ENCODE results near the gene NANOGP8. TPM values are rescaled to one million over a fixed set of nuclear protein-coding genes. Genes with fewer than 3 reads are reported as not detected.

The NANOGP8 gene
- total and polyA plus RNA-seq, 7 experiments from 2014 or later, result not detected

GRCh38 chr15:35111861-35112260 lies 26.8 kb upstream of the NANOGP8 start:
- H3K4me3 Mint-ChIP-seq, result no peak overlapping the region
- ChIA-PET CTCF (no interaction called here), POLR2A (no interaction called here)
- H3K9me3 Mint-ChIP-seq, result no peaks in the 10 kb centered on the region
- ATAC-seq, result no peak
- H3K27ac ChIP-seq (ENCODE audit: low read depth, low read length), result no peak overlapping the region
- H3K4me1 ChIP-seq (ENCODE audit: control insufficient read depth in 2 of 2, insufficient read depth in 2 of 2, low read length in 2 of 2), result no peaks in the 10 kb centered on the region
- H3K27me3 ChIP-seq (ENCODE audit: control insufficient read depth in 2 of 2, insufficient read depth in 2 of 2, low read length in 2 of 2), result no peaks in the 10 kb centered on the region
- peaks cover 0 to 3% (median 0%) of the 10 kb centered on the region in 5 donors for H3K27me3 Mint-ChIP-seq
- no peak for DNase-seq
- H3K36me3 Mint-ChIP-seq, result no peaks in the 10 kb centered on the region
- H3K4me1 Mint-ChIP-seq, result no peaks in the 10 kb centered on the region
- intact Hi-C loops (cut with micrococcal nuclease), result no loop called here
- H3K36me3 ChIP-seq (ENCODE audit: control insufficient read depth in 2 of 3, insufficient read depth in 3 of 3, low read length in 3 of 3), result no peaks in the 10 kb centered on the region
- no peak overlapping the region for H3K27ac Mint-ChIP-seq
- no peaks in the 10 kb centered on the region for H3K9me3 ChIP-seq (ENCODE audit: control insufficient read depth in 2 of 3, low read length in 3 of 3)
- no peak overlapping the region for H3K4me3 ChIP-seq (ENCODE audit: low read length)

GRCh38 chr15:35108453-35108852 lies 23.4 kb upstream of the NANOGP8 start:
- intact Hi-C loops (cut with micrococcal nuclease), result no loop called here
- Histone ChIP-seq H3K27ac (ENCODE audit: low read depth, low read length) (no peak overlapping the region), H3K9me3 (ENCODE audit: control insufficient read depth in 2 of 3, low read length in 3 of 3) (no peaks in the 10 kb centered on the region), H3K27me3 (ENCODE audit: control insufficient read depth in 2 of 2, insufficient read depth in 2 of 2, low read length in 2 of 2) (no peaks in the 10 kb centered on the region), H3K36me3 (ENCODE audit: control insufficient read depth in 2 of 3, insufficient read depth in 3 of 3, low read length in 3 of 3) (no peaks in the 10 kb centered on the region), H3K4me1 (ENCODE audit: control insufficient read depth in 2 of 2, insufficient read depth in 2 of 2, low read length in 2 of 2) (no peaks in the 10 kb centered on the region), H3K4me3 (ENCODE audit: low read length) (no peak overlapping the region)
- ChIA-PET POLR2A (no interaction called here), CTCF (no interaction called here)
- Mint-ChIP-seq H3K4me3 (no peak overlapping the region), H3K9me3 (no peaks in the 10 kb centered on the region), H3K27me3 (peaks cover 0 to 3% (median 0%) of the 10 kb centered on the region in 5 donors), H3K36me3 (no peaks in the 10 kb centered on the region), H3K4me1 (no peaks in the 10 kb centered on the region), H3K27ac (no peak overlapping the region)
- no peak for ATAC-seq
- DNase-seq, result no peak

GRCh38 chr15:35107561-35107960 lies 22.5 kb upstream of the NANOGP8 start:
- Mint-ChIP-seq H3K27me3 (no peaks in the 10 kb centered on the region), H3K4me3 (no peak overlapping the region), H3K27ac (no peak overlapping the region), H3K4me1 (no peaks in the 10 kb centered on the region), H3K9me3 (no peaks in the 10 kb centered on the region), H3K36me3 (no peaks in the 10 kb centered on the region)
- no peaks in the 10 kb centered on the region for H3K4me1 ChIP-seq (ENCODE audit: control insufficient read depth in 2 of 2, insufficient read depth in 2 of 2, low read length in 2 of 2)
- POLR2A ChIA-PET, result no interaction called here
- CTCF ChIA-PET, result no interaction called here
- H3K27ac ChIP-seq (ENCODE audit: low read depth, low read length), result no peak overlapping the region
- intact Hi-C loops (cut with micrococcal nuclease), result no loop called here
- DNase-seq (no peak), ATAC-seq (no peak)
- H3K36me3 ChIP-seq (ENCODE audit: control insufficient read depth in 2 of 3, insufficient read depth in 3 of 3, low read length in 3 of 3), result no peaks in the 10 kb centered on the region
- H3K9me3 ChIP-seq (ENCODE audit: control insufficient read depth in 2 of 3, low read length in 3 of 3), result no peaks in the 10 kb centered on the region
- H3K4me3 ChIP-seq (ENCODE audit: low read length), result no peak overlapping the region
- H3K27me3 ChIP-seq (ENCODE audit: control insufficient read depth in 2 of 2, insufficient read depth in 2 of 2, low read length in 2 of 2), result no peaks in the 10 kb centered on the region

- Mint-ChIP-seq H3K4me3 (no peak overlapping the region), H3K27ac (no peak overlapping the region), H3K9me3 (no peaks in the 10 kb centered on the region), H3K27me3 (no peaks in the 10 kb centered on the region), H3K4me1 (no peaks in the 10 kb centered on the region), H3K36me3 (no peaks in the 10 kb centered on the region)
- DNase-seq, result no peak
- ChIA-PET CTCF (no interaction called here), POLR2A (no interaction called here)
- Histone ChIP-seq H3K4me3 (ENCODE audit: low read length) (no peak overlapping the region), H3K9me3 (ENCODE audit: control insufficient read depth in 2 of 3, low read length in 3 of 3) (no peaks in the 10 kb centered on the region), H3K27ac (ENCODE audit: low read depth, low read length) (no peak overlapping the region), H3K27me3 (ENCODE audit: control insufficient read depth in 2 of 2, insufficient read depth in 2 of 2, low read length in 2 of 2) (no peaks in the 10 kb centered on the region), H3K4me1 (ENCODE audit: control insufficient read depth in 2 of 2, insufficient read depth in 2 of 2, low read length in 2 of 2) (no peaks in the 10 kb centered on the region), H3K36me3 (ENCODE audit: control insufficient read depth in 2 of 3, insufficient read depth in 3 of 3, low read length in 3 of 3) (no peaks in the 10 kb centered on the region)
- no peak for ATAC-seq
- intact Hi-C loops (cut with micrococcal nuclease), result no loop called here
Observed at GRCh38 chr15:35107122-35107521, 22.0 kb upstream of the NANOGP8 start.

DNA sequence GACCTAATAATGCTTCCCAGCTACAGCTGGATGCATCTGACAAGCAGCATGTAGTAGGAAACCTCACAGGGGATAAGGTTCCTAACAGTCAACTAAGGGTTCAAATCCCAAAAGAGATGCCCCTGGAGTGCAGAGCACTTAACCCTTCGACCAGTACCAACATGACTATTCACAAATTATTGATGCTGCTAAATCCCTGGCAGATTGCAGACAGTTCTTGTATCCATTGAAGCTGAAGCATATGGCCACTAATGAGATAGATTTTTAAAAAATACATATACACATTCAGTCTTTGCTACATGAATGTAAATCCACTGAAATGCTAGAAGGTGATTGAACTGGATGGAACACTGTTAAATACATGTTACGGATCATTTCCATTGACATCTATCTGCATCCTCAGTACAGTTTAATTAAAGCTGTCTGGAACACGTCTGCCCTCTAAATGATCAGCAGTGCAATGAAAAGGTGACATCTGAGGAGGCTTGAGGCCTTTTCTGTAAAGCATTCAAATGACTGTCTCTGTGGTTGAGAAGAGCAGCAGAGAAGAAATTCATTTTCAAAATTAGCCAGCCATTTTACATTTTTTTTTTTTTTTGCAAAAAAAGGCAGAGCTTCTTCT lies 19.5 kb upstream of the NANOGP8 start:
- POLR2A ChIA-PET, result no interaction called here

GRCh38 chr15:35102186-35102585 lies 17.1 kb upstream of the NANOGP8 start:
- no peak overlapping the region for H3K27ac Mint-ChIP-seq
- ChIA-PET CTCF (no interaction called here), POLR2A (no interaction called here)
- no peaks in the 10 kb centered on the region for H3K36me3 ChIP-seq (ENCODE audit: control insufficient read depth in 2 of 3, insufficient read depth in 3 of 3, low read length in 3 of 3)
- H3K4me3 ChIP-seq (ENCODE audit: low read length), result no peak overlapping the region
- no peaks in the 10 kb centered on the region for H3K4me1 Mint-ChIP-seq
- no peaks in the 10 kb centered on the region for H3K36me3 Mint-ChIP-seq
- H3K9me3 ChIP-seq (ENCODE audit: control insufficient read depth in 2 of 3, low read length in 3 of 3), result no peaks in the 10 kb centered on the region
- DNase-seq (no peak), ATAC-seq (no peak)
- H3K4me3 Mint-ChIP-seq, result no peak overlapping the region
- no peak overlapping the region for H3K27ac ChIP-seq (ENCODE audit: low read depth, low read length)
- no peaks in the 10 kb centered on the region for H3K27me3 ChIP-seq (ENCODE audit: control insufficient read depth in 2 of 2, insufficient read depth in 2 of 2, low read length in 2 of 2)
- H3K4me1 ChIP-seq (ENCODE audit: control insufficient read depth in 2 of 2, insufficient read depth in 2 of 2, low read length in 2 of 2), result no peaks in the 10 kb centered on the region
- peaks cover 0 to 2% (median 0%) of the 10 kb centered on the region in 11 donors for H3K9me3 Mint-ChIP-seq
- no peaks in the 10 kb centered on the region for H3K27me3 Mint-ChIP-seq
- intact Hi-C loops (cut with micrococcal nuclease), result no loop called here

More for the DNA sequence above, 19.5 kb upstream of the NANOGP8 start:
- Histone ChIP-seq H3K9me3 (ENCODE audit: control insufficient read depth in 2 of 3, low read length in 3 of 3) (no peaks in the 10 kb centered on the region), H3K36me3 (ENCODE audit: control insufficient read depth in 2 of 3, insufficient read depth in 3 of 3, low read length in 3 of 3) (no peaks in the 10 kb centered on the region), H3K27ac (ENCODE audit: low read depth, low read length) (no peak overlapping the region), H3K4me1 (ENCODE audit: control insufficient read depth in 2 of 2, insufficient read depth in 2 of 2, low read length in 2 of 2) (no peaks in the 10 kb centered on the region), H3K4me3 (ENCODE audit: low read length) (no peak overlapping the region), H3K27me3 (ENCODE audit: control insufficient read depth in 2 of 2, insufficient read depth in 2 of 2, low read length in 2 of 2) (no peaks in the 10 kb centered on the region)
- H3K4me3 Mint-ChIP-seq, result no peak overlapping the region
- ATAC-seq, result no peak
- CTCF ChIA-PET, result no interaction called here
- no peaks in the 10 kb centered on the region for H3K4me1 Mint-ChIP-seq
- no peaks in the 10 kb centered on the region for H3K36me3 Mint-ChIP-seq
- H3K27me3 Mint-ChIP-seq, result no peaks in the 10 kb centered on the region
- H3K9me3 Mint-ChIP-seq, result no peaks in the 10 kb centered on the region
- no peak overlapping the region for H3K27ac Mint-ChIP-seq
- no peak for DNase-seq
- intact Hi-C loops (cut with micrococcal nuclease), result no loop called here

DNA sequence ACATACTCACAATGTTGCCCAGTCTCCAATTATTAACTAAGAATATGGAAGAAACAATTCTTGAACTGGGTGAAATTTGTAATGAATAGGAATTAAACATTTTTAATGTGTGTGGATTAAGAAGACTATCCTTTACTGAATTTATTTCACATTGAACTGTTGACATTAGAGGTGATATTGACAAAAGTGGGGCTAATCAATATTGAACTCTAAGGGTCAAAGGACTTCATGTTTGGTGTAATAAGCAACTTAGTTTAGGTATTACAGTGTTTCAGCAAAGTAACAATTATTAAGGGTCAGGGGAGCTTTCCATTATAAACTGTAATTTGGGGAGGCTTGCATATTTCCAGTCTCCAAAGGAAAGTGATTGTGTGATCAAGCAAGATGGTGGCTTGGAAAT lies 16.2 kb upstream of the NANOGP8 start:
- H3K4me3 Mint-ChIP-seq, result no peak overlapping the region
- ChIA-PET POLR2A (no interaction called here), CTCF (interaction anchor here (0.7 kb wide), 1 partner anchor 343 kb away, joined by 3 read pairs; no protein-coding TSS in a partner anchor)
- no peaks in the 10 kb centered on the region for H3K36me3 Mint-ChIP-seq
- no peak for DNase-seq
- no peaks in the 10 kb centered on the region for H3K4me1 ChIP-seq (ENCODE audit: control insufficient read depth in 2 of 2, insufficient read depth in 2 of 2, low read length in 2 of 2)
- H3K36me3 ChIP-seq (ENCODE audit: control insufficient read depth in 2 of 3, insufficient read depth in 3 of 3, low read length in 3 of 3), result no peaks in the 10 kb centered on the region
- H3K27me3 Mint-ChIP-seq, result no peaks in the 10 kb centered on the region
- ATAC-seq, result no peak
- H3K27ac ChIP-seq (ENCODE audit: low read depth, low read length), result no peak overlapping the region
- no peaks in the 10 kb centered on the region for H3K27me3 ChIP-seq (ENCODE audit: control insufficient read depth in 2 of 2, insufficient read depth in 2 of 2, low read length in 2 of 2)
- H3K4me3 ChIP-seq (ENCODE audit: low read length), result no peak overlapping the region
- H3K9me3 Mint-ChIP-seq, result peaks cover 0 to 2% (median 0%) of the 10 kb centered on the region in 11 donors
- intact Hi-C loops (cut with micrococcal nuclease), result no loop called here
- no peaks in the 10 kb centered on the region for H3K9me3 ChIP-seq (ENCODE audit: control insufficient read depth in 2 of 3, low read length in 3 of 3)
- no peak overlapping the region for H3K27ac Mint-ChIP-seq
- no peaks in the 10 kb centered on the region for H3K4me1 Mint-ChIP-seq

Measured in naive thymus-derived CD4-positive, alpha-beta T cell (primary cell).